GM19043 (cell line): Measurements from ENCODE around the gene ITPR3.

Experiments
- ATAC-seq: cut with Tn5 transposase; IDR thresholded peaks from one replicate; pipeline ENCODE4 v1.9.1; 2021; ENCODE audit warnings: low read depth; ENCODE audit not compliant: unreplicated experiment

Gene ITPR3

GRCh38 chr6:33633462-33634158, 12.5 kb downstream of the ITPR3 start:
- peak; percentile 46 for ATAC-seq

GRCh38 chr6:33634161-33634727, 13.1 kb downstream of the ITPR3 start:
- ATAC-seq = no peak

GRCh38 chr6:33634946-33635345, 13.8 kb downstream of the ITPR3 start:
- no peak for ATAC-seq

GRCh38 chr6:33636655-33637054, 15.5 kb downstream of the ITPR3 start:
- ATAC-seq = no peak

GRCh38 chr6:33638556-33638955, 17.4 kb downstream of the ITPR3 start:
- no peak for ATAC-seq

GRCh38 chr6:33639559-33639958, 18.4 kb downstream of the ITPR3 start:
- no peak for ATAC-seq

GRCh38 chr6:33640361-33640760, 19.2 kb downstream of the ITPR3 start:
- ATAC-seq = no peak

- no peak for ATAC-seq
These were observed 20.0 kb downstream of the ITPR3 start for GRCh38 chr6:33641144-33641543.

GRCh38 chr6:33641602-33642001, 20.5 kb downstream of the ITPR3 start:
- no peak for ATAC-seq

- no peak for ATAC-seq
These were observed 21.8 kb downstream of the ITPR3 start for GRCh38 chr6:33642897-33643296.

GRCh38 chr6:33651403-33651802, 30.3 kb downstream of the ITPR3 start:
- no peak for ATAC-seq

- no peak for ATAC-seq
These were observed 30.9 kb downstream of the ITPR3 start for GRCh38 chr6:33652002-33652401.

GRCh38 chr6:33654831-33655554, 33.9 kb downstream of the ITPR3 start:
- no peak for ATAC-seq

GRCh38 chr6:33656844-33657243, 35.7 kb downstream of the ITPR3 start:
- ATAC-seq = no peak

GRCh38 chr6:33658982-33659689, 38.0 kb downstream of the ITPR3 start:
- ATAC-seq = no peak

- no peak for ATAC-seq
These were observed 38.9 kb downstream of the ITPR3 start for GRCh38 chr6:33659986-33660385.

GRCh38 chr6:33661106-33661838, 40.1 kb downstream of the ITPR3 start:
- ATAC-seq = no peak

GRCh38 chr6:33662318-33662717, 41.2 kb downstream of the ITPR3 start:
- ATAC-seq = no peak

- no peak for ATAC-seq
These were observed 41.9 kb downstream of the ITPR3 start for GRCh38 chr6:33663028-33663427.

- ATAC-seq = no peak
These were observed 42.8 kb downstream of the ITPR3 start for GRCh38 chr6:33663727-33664449.
